Measurements from ENCODE around the gene ZNF653. TPM values are rescaled to one million over a fixed set of nuclear protein-coding genes. Genes with fewer than 3 reads are reported as not detected.

Gene ZNF653, protein sequence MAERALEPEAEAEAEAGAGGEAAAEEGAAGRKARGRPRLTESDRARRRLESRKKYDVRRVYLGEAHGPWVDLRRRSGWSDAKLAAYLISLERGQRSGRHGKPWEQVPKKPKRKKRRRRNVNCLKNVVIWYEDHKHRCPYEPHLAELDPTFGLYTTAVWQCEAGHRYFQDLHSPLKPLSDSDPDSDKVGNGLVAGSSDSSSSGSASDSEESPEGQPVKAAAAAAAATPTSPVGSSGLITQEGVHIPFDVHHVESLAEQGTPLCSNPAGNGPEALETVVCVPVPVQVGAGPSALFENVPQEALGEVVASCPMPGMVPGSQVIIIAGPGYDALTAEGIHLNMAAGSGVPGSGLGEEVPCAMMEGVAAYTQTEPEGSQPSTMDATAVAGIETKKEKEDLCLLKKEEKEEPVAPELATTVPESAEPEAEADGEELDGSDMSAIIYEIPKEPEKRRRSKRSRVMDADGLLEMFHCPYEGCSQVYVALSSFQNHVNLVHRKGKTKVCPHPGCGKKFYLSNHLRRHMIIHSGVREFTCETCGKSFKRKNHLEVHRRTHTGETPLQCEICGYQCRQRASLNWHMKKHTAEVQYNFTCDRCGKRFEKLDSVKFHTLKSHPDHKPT
- total RNA-seq, result 5.1 and 9.3 TPM in 2 replicates

DNA sequence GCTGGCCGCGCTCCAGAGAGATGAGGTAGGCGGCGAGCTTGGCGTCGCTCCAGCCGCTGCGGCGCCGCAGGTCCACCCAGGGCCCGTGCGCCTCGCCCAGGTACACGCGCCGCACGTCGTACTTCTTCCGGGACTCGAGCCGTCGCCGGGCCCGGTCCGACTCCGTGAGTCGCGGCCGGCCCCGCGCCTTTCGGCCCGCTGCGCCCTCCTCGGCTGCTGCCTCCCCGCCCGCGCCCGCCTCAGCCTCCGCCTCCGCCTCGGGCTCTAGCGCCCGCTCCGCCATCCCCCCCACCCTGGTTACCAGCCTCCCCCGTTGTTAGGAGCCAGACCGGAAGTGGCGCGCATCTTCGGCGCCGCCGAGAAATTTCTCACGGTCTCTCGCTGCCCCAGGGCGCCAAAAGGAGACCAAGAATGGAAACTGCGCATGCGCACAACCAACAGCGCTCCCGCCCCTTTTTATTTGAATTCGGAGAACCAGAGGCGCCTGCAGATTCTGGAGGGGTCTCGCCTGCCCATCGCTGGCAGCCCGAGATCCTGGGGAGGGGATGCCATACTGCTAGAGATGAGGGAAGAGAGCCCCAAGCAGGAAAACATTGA is at the start of gene ZNF653:
TSS of gene ZNF653 (minus strand) at position 336 of the 597 bp plus-strand sequence. CDS start at position 283, 53 bp downstream.

DNA sequence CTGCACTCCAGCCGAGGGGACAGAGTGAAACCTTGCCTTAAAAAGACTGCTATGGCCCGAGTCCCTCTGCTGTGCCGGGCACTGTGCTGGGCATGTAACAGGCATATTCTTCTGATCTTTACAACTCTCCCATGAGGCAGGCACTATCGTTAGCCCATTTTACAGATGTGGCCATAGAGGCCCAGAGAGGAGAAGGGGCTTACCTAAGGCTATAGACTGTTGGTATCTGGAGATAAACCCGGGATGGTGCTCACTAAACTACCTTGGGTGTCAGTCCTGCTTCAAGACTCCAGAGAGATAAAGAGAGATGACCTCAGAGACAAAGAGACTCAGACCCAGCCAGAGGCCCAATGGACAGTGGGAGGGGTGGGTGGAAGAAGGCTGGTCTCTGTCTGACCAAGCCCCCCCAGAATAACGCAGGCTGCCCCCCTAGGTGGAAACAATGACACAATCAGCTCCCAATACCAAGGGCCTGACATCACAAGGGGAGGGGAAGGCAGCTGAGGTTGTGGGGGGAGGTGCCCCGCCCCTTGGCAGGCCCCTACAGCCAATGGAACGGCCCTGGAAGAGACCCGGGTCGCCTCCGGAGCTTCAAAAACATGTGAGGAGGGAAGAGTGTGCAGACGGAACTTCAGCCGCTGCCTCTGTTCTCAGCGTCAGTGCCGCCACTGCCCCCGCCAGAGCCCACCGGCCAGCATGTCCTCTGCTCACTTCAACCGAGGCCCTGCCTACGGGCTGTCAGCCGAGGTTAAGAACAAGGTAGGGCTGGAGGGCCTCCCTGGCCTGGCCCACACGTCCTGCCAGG is 32.8 kb upstream of the ZNF653 start, which contains the start of gene CNN1:
TSS of gene CNN1 (plus strand) at position 620 of the 805 bp plus-strand sequence. CDS start at position 697, 77 bp downstream.

DNA sequence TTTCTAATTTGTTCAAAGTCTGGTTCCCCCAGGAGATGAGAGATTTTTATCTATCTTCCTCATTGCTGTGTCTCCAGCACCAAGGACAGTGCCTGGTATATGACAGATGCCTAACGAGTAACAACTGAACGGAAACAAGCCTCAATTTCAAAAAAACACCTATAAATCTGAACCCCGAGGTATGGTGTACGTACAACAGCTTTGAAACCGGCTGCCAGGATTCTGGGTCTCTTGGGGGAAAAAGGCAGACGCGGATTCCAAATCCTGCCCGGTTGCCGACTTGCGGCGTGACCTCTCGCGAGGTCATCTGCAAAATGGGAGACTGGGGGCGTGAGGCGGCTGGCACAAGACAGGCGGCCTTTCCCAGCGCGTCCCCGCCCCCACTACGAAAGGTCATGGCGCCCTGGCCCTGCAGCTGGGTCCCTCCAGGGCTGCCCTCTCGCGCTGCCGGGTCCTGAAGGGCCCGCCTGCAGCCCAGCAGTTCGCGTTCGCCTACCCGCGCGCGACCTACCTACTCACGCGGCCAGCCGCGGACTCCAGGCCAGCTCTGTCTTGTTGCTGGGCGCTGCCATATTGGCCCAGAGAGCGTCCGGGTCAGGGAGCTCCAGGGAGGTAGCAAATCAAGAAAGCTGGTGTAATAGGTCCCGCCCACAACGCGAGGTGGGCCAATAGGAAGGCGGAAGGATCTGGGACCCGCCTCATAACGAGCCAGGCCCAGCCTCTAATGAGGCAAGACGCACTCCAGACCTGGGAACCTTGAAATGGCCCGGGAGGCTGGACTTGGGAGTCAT is 23.1 kb upstream of the ZNF653 start, which contains the start of gene ECSIT:
TSS of gene ECSIT (minus strand) at position 584 of the 791 bp plus-strand sequence. CDS start 9,964 bp downstream, outside the sequence.

DNA sequence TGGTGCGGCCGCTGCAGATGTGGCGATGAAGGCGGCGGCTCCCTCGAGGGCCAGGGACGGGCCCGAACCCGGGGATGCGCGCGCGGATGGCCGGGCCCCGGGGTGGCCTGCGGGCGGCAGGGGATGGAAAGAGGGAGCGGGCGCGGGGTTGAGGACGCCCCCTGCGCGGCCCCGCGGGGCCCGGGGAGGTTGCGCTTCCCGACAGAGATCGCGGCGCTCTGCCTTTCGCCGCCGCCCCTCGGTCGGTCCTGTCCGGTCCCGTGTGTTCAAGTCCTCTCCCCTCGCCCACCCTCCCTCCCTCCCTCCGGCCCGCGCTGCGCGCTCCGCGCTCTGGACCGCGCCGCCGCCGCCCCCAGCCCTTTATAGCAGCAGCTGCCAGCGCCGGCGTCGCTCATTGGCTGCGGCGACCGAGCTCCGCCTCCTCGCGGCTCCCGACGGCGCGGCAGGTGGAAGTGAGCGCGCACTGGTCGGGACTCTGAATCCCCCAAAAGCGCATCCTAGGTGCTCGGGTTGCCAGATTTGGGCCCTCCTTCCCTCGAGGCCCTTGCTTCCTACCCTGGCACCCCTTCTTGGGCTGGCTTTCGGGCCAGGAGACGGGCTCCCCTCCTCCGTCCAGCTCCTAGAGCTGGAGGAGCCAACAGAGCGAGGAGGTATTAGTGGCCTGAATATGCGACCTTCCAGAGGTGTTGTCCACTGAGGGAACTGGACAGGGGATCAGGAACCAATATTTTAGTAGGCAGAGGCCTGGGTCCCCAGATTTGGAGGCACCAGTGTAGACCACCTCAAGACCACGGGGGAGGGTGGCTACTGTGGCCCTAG is 24.7 kb downstream of the ZNF653 start, which contains the start of gene ELAVL3:
TSS of gene ELAVL3 (minus strand) at position 332 of the 819 bp plus-strand sequence. CDS start 438 bp downstream, outside the sequence.

DNA sequence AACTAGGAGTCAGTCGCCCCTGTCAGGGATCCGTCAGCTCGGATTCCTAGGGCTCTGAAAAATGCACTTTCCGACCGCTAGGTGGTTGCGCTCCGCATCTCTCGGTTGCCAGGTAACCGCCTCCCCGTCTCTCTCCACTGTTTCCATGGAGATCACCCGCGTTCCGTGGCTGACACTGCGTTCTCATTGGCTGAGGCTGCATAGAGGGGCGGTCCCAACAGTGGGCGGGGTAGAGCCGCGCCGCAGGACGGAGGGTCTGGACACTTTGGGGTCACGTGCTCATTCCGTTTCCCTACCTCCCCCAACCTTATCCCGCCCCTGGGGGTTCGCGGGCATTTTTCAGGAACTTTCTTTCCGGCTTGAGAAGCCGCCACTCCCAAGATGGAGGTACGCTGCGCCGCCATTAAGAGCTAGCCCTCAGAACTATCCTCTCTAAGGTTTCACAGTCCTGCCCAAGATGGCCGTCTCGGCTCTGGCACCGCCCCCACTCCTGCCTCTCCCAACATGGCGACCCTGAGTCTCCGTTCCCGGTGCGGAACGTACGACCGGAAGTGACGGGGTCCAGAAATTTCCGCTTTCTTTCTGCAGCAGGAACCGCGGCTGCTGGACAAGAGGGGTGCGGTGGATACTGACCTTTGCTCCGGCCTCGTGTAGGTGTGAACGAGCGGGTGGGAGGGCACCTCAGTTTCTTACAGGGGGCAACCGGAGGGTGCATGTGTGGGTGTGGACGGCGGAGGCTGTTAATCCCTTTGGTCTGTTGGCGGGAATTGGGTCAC is 70.4 kb downstream of the ZNF653 start, which contains the start of the genes ODAD3 and PRKCSH:
TSS of gene ODAD3 (minus strand) at position 65 of the 776 bp plus-strand sequence. CDS start 105 bp downstream, outside the sequence.
TSS of gene PRKCSH (plus strand) at position 579 of the 776 bp plus-strand sequence. CDS start 483 bp downstream, outside the sequence.

Other genes starting within 250 kb of the ZNF653 start
- gene DOCK6, start 243.3 kb downstream of the ZNF653 start, total RNA-seq, result 124 and 133 TPM in 2 replicates
- gene TSPAN16, start 209.7 kb downstream of the ZNF653 start, total RNA-seq, result not detected in 2 replicates
- 17.8 and 24.6 TPM in 2 replicates for gene RAB3D, start 166.2 kb downstream of the ZNF653 start, total RNA-seq
- gene TMEM205, start 159.6 kb downstream of the ZNF653 start, total RNA-seq, result 168 and 174 TPM in 2 replicates
- 10.3 and 28.4 TPM in 2 replicates for gene CCDC159, start 159.3 kb downstream of the ZNF653 start, total RNA-seq
- gene PLPPR2, start 150.4 kb downstream of the ZNF653 start, total RNA-seq, result 8.4 and 17.1 TPM in 2 replicates
- gene SWSAP1, start 131.2 kb downstream of the ZNF653 start, total RNA-seq, result 2.5 and 3.9 TPM in 2 replicates
- 6.9 and 7.4 TPM in 2 replicates for gene EPOR, start 121.5 kb downstream of the ZNF653 start, total RNA-seq
- gene RGL3, start 86.5 kb downstream of the ZNF653 start, total RNA-seq, result 0.67 and 0.94 TPM in 2 replicates
- 0.05 and 0.60 TPM in 2 replicates for gene ODAD3, start 70.7 kb downstream of the ZNF653 start, total RNA-seq
- 167 and 174 TPM in 2 replicates for gene PRKCSH, start 70.2 kb downstream of the ZNF653 start, total RNA-seq
- gene ELAVL3, start 24.8 kb downstream of the ZNF653 start, total RNA-seq, result not detected in 2 replicates
- 54.2 and 56.5 TPM in 2 replicates for gene ECSIT, start 23.3 kb upstream of the ZNF653 start, total RNA-seq
- 0.20 TPM in 1 of 2 replicates, not detected in the other for gene CNN1, start 33.0 kb upstream of the ZNF653 start, total RNA-seq
- 29.0 and 36.3 TPM in 2 replicates for gene ELOF1, start 53.4 kb upstream of the ZNF653 start, total RNA-seq
- 0.39 and 1.2 TPM in 2 replicates for gene ACP5, start 71.8 kb upstream of the ZNF653 start, total RNA-seq
- 7.1 and 8.8 TPM in 2 replicates for gene ZNF627, start 91.6 kb upstream of the ZNF653 start, total RNA-seq
- gene ZNF823, start 233.1 kb upstream of the ZNF653 start, total RNA-seq, result 7.4 and 8.0 TPM in 2 replicates

Measured in mammary microvascular endothelial cell (primary cell).